ENCODE results near the gene SLC12A7. TPM values are rescaled to one million over a fixed set of nuclear protein-coding genes. Genes with fewer than 3 reads are reported as not detected.

SLC12A7 gene
- polyA plus RNA-seq, 1 donor (not counting 4 experiments of a cell fraction or from before 2014, with no cell fraction given), result 1.5 TPM

- H3K9me3 ChIP-seq (ENCODE audit: control insufficient read depth, low read depth, low read length), result no peaks in the 10 kb centered on the region
- H3K4me3 ChIP-seq (ENCODE audit: control insufficient read depth in 2 of 3, extremely low read depth in 1 of 3, insufficient read depth in 2 of 3, low read depth in 1 of 3, low read length in 3 of 3), result no peak overlapping the region
- H3K27me3 ChIP-seq (ENCODE audit: control insufficient read depth, extremely low read depth, insufficient read depth, low read length), result no peaks in the 10 kb centered on the region
- no peak overlapping the region for H3K9ac ChIP-seq (ENCODE audit: control insufficient read depth, extremely low read depth, insufficient read depth, low read length)
- no peaks in the 10 kb centered on the region for H4K20me1 ChIP-seq (ENCODE audit: control insufficient read depth, extremely low read depth, insufficient read depth, low read length)
- dilution Hi-C loops (cut with MboI; ENCODE audit: extremely low pct_ligation_motif_present, low sequenced_read_pairs), result no loop called here
- DNase-seq (ENCODE audit: low read depth, low spot score) (no peak), FAIRE-seq (no peak)
- TF ChIP-seq EZH2 (IDR thresholded peaks at IDR 0.05; ENCODE audit: low read length) (no peak), CTCF (optimal IDR thresholded peaks at IDR 0.05 in 1 of 3, IDR thresholded peaks at IDR 0.05 in 1 of 3, conservative IDR thresholded peaks at IDR 0.05 in 1 of 3; ENCODE audit: extremely low read depth in 1 of 3, insufficient read depth in 2 of 3, low read length in 3 of 3) (no peak)
- no peaks in the 10 kb centered on the region for H3K9me1 ChIP-seq (ENCODE audit: control insufficient read depth, extremely low read depth, insufficient read depth, low read length)
- no peak overlapping the region for H3K27ac ChIP-seq (ENCODE audit: control insufficient read depth, insufficient read depth, low read length)
- H3K36me3 ChIP-seq (ENCODE audit: control insufficient read depth in 2 of 2, extremely low read depth in 1 of 2, insufficient read depth in 2 of 2, low read length in 2 of 2), result peaks cover 0 to 5% of the 10 kb centered on the region in 2 experiments
- no peak overlapping the region for H3K4me2 ChIP-seq (ENCODE audit: control insufficient read depth, extremely low read depth, insufficient read depth, low read depth, low read length)
- no peaks in the 10 kb centered on the region for H3K4me1 ChIP-seq (ENCODE audit: control insufficient read depth, extremely low read depth, insufficient read depth, low read length)
- no peak overlapping the region for H2AFZ ChIP-seq (ENCODE audit: control insufficient read depth, low read length)
- H3K79me2 ChIP-seq (ENCODE audit: control insufficient read depth, insufficient read depth, low read length), result no peaks in the 10 kb centered on the region
Observed at GRCh38 chr5:1090538-1090937, 21.3 kb downstream of the SLC12A7 start.

- H3K9me3 ChIP-seq (ENCODE audit: control insufficient read depth, low read depth, low read length), result no peaks in the 10 kb centered on the region
- FAIRE-seq, result no peak
- H3K36me3 ChIP-seq (ENCODE audit: control insufficient read depth in 2 of 2, extremely low read depth in 1 of 2, insufficient read depth in 2 of 2, low read length in 2 of 2), result peaks cover 0 to 5% of the 10 kb centered on the region in 2 experiments
Observed at GRCh38 chr5:1089621-1090040, 22.2 kb downstream of the SLC12A7 start.

More at GRCh38 chr5:1089621-1090040, 22.2 kb downstream of the SLC12A7 start:
- H3K4me1 ChIP-seq (ENCODE audit: control insufficient read depth, extremely low read depth, insufficient read depth, low read length), result no peaks in the 10 kb centered on the region
- dilution Hi-C loops (cut with MboI; ENCODE audit: extremely low pct_ligation_motif_present, low sequenced_read_pairs), result no loop called here
- no peak overlapping the region for H3K27ac ChIP-seq (ENCODE audit: control insufficient read depth, insufficient read depth, low read length)
- H3K4me2 ChIP-seq (ENCODE audit: control insufficient read depth, extremely low read depth, insufficient read depth, low read depth, low read length), result no peak overlapping the region
- H3K79me2 ChIP-seq (ENCODE audit: control insufficient read depth, insufficient read depth, low read length), result no peaks in the 10 kb centered on the region
- H4K20me1 ChIP-seq (ENCODE audit: control insufficient read depth, extremely low read depth, insufficient read depth, low read length), result no peaks in the 10 kb centered on the region
- H2AFZ ChIP-seq (ENCODE audit: control insufficient read depth, low read length), result no peak overlapping the region
- no peaks in the 10 kb centered on the region for H3K27me3 ChIP-seq (ENCODE audit: control insufficient read depth, extremely low read depth, insufficient read depth, low read length)
- no peak for DNase-seq (ENCODE audit: low read depth, low spot score)
- no peak for TF ChIP-seq EZH2 (IDR thresholded peaks at IDR 0.05; ENCODE audit: low read length)
- no peak for TF ChIP-seq CTCF (optimal IDR thresholded peaks at IDR 0.05 in 1 of 3, IDR thresholded peaks at IDR 0.05 in 1 of 3, conservative IDR thresholded peaks at IDR 0.05 in 1 of 3; ENCODE audit: extremely low read depth in 1 of 3, insufficient read depth in 2 of 3, low read length in 3 of 3)
- H3K9ac ChIP-seq (ENCODE audit: control insufficient read depth, extremely low read depth, insufficient read depth, low read length), result no peak overlapping the region
- H3K4me3 ChIP-seq (ENCODE audit: control insufficient read depth in 2 of 3, extremely low read depth in 1 of 3, insufficient read depth in 2 of 3, low read depth in 1 of 3, low read length in 3 of 3), result no peak overlapping the region
- no peaks in the 10 kb centered on the region for H3K9me1 ChIP-seq (ENCODE audit: control insufficient read depth, extremely low read depth, insufficient read depth, low read length)

All from keratinocyte (primary cell).